Stimulated activated CD8-positive, alpha-beta memory T cell treated with anti-CD3 and anti-CD28 coated beads, Interleukin-15, amount 100 ng/mL, for 1 hour (primary cell): Measurements from ENCODE around the gene TXNDC2.

Experiments
- DNase-seq: peaks from one replicate; pipeline ENCODE4 v3.0.0-alpha.2; 2020; ENCODE audit warnings: low read depth

The TXNDC2 gene

DNA sequence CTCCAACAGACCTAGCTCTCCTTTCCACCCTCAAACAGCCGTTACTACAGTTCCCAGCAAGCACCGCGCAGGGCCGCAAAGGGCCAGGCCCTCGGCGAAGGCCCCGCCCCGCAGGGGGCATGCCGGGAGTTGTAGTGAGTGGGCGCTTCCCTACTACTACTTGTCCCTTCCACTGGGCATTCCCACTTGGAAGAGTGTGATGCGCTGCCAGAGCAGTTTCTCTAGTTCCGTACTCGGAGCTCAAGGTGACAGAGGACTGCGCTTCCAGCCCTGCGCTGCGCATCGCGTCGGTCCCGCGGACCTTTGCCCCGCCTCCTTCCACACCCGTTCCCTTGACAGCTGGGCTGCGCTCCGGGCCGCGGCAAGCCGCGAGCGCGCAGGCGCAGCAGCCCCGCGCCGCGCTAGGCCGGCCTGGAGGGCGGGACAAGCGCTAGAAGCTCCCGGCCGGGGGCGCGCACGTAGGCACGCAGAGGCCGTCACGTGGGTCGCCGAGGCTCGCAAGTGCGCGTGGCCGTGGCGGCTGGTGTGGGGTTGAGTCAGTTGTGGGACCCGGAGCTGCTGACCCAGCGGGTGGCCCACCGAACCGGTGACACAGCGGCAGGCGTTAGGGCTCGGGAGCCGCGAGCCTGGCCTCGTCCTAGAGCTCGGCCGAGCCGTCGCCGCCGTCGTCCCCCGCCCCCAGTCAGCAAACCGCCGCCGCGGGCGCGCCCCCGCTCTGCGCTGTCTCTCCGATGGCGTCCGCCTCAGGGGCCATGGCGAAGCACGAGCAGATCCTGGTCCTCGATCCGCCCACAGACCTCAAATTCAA is 28.0 kb downstream of the TXNDC2 start, which contains the start of gene VAPA:
Gene VAPA, plus strand, starts transcription at position 491 of the 808 bp plus-strand sequence. Its CDS starts 241 bp downstream, at position 732.
- DNase-seq: peak; percentile 90

DNA sequence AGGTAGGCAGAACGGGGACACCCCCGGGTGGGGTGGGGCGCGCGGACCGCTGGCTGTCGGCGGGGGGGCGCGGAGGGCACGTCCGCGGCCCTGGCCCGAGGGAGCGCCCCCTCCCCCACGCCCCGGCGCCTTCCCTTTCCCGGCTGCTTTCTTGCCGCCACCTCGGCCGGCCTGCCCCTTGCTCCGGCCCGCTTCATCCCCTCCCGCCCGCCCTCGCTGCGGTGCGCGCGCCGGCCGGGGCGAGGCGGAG is 28.5 kb downstream of the TXNDC2 start:
- no peak for DNase-seq

DNA sequence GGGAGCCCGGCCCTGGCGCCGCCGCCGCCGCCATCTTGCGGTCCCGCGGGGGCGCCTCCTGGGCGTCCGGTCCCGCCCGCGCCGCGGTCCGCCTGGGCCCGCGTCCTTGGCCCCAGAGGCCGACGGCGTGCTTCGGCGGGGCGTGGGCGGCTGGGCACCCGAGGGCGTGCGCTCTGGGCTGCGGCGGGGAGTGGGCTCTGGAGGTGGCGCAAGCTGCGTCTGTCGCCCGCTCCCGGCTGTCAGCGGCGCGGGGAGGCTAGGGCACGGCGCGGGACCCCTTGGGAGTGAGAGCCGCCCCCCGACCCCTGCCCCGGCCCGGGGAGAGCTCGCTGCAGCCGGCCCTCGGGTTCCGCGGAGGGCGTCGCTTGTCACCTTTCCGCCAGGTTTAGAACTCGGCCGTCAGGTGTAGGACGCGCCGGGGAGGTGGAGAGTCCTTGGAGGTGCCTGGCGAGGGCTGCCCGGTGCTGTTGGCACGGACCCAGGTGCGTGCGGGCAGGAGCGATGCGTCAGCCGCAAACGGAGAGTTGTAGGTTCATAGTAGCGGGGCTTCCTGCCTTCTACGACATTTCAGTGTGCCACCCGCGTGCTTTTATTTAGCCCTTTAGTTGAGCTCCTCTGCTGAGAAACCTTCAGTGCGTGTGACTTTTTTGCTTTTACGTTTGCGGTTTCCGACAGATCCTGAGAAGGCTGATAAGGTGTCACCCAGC is 29.0 kb downstream of the TXNDC2 start:
- peak; percentile 38 for DNase-seq

DNA sequence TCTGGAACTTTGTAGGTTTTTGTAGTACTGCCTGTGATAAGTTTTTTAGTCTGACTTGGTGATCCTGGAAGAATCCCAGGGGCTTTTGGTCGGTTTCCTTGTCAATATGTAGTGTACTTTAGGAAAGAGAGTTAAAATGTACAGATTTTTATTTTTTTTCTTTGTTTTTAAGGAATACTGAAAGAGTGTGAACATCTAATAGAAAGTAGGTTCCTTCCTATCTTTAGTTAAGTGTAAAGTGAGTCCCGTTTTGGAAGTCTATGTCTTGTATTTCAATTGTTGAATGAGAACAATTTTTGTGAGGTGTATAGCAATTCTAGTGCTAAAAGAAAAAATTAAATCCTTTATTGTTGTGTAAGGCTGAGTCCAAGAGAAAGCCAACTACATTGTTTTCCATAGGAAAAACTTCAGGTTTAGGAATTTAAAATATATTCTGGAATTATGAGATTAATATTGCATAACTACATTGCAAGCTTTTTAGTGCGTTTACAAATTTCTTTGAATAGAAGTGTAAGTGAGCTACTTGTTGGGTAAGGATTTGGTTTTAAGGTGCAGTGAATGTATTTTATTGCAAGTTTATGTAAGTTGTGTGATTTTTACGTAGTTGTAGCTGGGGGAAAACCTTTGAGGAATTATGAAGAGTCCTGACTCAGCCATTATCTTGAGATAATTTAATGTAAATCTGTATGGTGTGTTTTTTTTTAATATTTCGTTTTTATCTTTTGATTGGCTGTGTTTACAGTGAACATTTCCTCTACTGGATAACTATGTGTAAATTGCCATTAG is 29.7 kb downstream of the TXNDC2 start:
- DNase-seq: no peak

DNA sequence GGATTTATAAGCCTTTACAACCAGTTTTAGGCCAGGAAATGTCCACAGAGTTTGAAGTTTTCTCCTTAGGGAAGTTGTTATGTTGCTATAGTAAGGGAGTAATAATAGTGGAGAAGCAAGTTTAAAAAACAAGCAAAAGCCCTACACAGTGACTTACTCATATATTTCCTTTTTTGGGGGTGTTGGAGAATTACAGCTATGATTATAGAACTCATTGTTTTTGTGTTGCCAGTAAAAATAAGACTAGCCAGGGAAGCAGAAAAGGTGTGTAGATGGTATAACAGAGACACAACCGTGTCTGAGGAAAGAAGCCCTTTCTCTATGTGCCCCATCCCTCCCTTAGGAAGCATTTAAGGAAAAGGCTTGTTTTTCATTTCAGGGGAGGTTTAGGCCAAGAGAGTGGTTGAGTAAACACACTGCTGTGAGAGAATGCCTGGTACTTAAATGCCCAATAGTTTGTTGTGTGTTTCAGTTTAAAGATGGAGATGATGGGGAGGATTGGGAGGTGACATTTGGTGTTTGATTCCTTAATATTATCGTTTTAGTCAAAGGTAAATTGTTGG is 30.4 kb downstream of the TXNDC2 start:
- no peak for DNase-seq

DNA sequence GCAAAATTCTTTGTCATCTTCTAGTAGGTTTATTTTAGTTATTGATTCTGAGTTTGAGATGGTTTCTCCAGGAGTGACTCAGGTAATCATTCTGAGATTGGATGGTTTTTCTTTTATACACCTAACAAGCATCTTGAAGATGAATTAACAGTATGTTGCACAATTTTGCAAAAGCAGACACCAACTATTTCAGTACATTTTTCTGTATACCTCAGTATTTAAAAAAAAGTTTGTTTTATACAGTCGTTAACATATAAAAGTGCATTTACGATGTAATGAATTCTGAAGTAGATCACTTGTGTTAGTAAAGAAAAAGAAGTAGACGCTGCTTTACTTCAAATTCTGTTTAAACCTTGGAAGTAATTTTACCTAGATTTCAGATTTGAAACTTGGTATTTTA is 31.0 kb downstream of the TXNDC2 start:
- DNase-seq: no peak

DNA sequence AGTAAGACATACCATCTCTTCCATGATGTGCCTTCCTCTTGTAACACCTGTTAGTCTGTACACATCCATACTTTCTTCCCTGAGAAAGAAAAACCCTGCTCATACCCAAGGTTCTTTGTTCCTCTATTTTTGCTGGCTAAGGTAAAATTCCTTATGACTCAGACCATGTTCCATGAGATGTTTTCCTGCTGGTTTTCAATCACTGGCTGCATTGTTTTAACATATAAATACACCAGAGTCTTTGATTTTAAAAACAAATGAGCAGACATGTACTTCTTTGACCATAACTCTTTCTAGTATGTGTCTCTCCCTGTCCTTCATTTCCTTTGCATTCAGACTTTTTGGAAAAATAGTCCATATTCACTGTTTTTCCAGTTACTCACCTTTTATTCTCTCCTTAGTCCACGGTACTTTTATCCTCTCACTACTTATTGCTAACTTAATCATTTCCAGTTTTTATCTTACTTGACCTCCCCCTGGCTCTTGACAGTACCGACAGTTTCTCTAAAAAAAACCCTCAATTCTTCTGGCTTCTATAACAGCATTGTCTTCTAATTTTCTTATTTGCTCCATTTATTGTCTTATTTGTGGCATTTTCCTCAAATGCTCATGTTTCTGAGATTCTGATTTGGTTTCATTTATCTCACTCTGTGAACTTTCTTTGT is 32.4 kb downstream of the TXNDC2 start:
- no peak for DNase-seq

DNA sequence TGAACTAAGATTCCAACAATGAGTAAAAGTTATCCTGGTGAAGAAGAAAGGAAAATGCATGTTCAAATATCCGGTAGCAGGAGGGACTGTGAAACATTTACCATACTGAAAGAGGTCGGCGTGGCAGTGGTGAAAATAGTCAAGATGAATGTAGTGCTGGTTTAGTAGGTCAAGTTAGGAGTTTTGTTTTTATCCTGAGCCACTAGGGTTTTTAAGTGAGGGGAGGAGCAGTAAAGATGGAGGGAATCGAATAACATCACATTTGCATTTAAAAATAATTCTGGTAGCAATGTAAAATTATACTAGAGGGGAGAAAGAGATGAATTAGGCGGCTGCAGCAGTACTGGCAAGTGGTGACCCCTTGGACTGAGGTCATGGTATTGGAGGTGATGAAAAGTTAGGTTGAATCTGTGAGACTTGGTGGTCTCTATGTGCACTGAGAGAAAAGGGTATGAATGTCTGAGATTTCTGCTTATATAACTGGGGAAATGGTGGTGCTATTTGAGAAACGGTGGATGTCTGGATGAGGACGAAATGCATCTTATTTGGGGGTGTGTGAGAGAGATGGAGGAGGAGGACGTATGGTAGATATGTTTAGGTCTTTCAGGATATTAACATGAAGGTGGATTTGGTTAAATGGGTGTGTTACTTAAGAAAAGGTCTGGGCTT is 33.9 kb downstream of the TXNDC2 start:
- DNase-seq: no peak

DNA sequence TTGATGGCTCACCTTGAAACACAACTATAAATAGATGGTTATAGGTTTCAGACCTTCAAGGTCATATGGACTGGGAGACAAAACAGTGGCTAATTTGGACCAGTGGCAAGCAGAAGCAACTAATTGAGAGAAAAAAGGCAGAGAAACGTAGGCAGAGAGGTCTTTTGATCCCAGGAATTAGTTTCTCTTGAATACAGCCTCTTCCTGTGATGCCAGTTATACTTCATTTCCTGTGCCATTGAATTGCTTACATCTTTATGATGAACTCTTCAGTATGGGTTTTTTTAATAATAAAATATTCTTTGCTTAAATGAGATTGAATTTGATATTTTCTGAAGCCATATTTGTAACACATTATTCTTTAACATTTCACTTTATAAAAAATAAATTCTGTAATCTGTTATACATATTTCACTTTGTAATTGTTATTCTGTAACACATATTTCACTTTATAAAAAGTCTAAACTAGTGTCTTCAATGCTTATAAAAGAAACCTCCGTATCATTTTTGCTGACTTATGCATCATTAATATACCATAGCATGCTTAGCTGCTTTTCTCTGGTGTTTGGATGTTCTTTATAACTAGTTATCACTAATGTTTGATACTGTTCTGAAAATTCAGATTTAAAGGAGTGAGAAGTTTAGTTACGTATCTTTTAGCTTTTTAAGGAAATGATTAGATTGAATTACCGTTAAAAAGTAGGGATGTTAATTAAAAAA is 37.0 kb downstream of the TXNDC2 start:
- DNase-seq: no peak

DNA sequence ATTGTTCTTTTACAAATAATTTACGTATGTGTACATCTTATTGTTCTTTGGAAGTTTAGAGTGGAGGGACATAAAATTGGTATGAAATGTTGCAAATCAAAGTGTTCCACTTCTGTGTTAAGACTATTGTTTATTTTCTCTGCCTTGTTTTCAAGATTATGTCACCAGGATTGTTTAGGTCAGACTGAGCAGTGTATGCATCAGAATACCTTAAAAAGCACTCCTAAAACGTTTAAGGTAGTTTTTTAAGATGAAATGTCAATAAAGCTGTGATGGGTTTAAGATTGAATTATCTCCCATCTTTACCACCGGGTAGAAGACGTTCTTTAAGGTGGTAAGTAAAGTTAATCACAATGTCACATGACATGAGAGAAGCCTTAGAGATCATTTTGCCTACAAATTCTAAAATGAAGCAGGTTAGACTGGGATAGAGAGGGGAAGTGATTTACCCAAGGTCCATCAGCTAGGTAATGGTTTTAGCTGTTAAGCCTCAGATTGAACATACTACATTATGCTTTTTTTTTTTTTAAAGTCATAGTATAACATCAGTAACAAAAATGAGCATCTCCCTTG is 38.7 kb downstream of the TXNDC2 start:
- DNase-seq: no peak

DNA sequence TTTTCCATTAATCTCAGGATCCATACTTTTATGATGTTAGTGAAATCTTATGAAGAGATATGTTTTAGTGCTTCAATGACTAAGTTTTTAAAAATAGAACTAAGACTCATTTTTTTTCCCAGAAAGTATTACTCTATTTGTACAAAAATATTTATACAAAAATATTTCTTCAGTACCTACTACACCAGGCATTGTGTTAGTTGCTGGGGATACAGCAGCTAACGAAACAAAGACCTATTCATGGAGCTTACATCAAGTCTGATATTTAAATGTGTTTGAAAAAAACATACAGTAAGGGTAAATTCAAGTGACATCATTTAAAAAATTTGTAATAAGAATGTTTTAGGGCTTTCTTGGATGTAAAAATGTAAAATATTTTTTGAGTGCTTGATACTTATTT is 39.6 kb downstream of the TXNDC2 start:
- no peak for DNase-seq

DNA sequence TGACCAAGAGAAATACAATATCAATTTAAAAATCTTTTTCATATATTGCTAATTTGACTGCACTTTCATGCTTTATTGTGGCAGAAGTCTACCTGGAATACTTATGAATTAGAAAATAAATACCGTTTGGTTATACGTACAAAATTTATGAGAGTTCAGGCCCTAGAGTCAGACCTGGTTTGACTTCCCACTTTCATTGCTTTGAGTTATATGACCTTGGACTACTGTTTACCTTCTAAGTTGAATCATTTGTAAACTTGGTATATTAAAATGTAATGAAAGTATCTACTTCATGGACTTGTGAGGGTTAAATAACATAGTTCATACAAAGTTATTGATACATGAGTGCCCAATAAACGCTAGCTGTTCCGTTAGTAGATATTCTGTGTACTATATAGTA is 40.0 kb downstream of the TXNDC2 start:
- DNase-seq: no peak

DNA sequence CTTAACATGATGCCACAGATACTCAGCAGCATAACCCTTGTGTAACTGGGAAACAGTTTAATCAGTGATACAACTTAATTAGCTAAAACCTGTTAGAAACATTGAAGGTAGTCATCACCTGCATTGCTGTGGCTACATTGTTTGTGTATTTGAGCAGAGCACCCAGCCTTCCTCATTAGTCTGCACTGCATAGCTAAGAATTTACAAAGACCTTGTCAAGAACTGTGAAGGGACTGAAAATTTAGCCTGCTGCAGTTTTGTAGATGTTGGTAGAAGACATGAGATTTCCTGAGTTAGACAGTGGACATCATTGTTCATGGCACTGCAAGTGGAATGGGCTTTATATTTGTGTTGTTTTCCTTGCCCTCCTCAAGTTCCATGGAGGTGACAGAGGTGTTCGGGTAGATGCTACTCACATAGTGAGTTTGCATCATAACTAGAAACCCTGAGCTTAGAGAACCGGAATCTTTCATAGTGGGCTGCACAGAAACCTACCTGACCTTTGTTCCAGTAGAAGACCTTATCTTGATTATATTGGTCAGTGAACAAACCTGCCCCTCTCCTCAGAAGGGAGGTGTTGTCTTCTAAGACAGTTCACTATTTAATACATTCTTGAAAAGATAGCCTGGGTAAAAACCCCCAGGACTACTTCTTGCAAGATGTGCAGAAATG is 40.6 kb downstream of the TXNDC2 start:
- no peak for DNase-seq

DNA sequence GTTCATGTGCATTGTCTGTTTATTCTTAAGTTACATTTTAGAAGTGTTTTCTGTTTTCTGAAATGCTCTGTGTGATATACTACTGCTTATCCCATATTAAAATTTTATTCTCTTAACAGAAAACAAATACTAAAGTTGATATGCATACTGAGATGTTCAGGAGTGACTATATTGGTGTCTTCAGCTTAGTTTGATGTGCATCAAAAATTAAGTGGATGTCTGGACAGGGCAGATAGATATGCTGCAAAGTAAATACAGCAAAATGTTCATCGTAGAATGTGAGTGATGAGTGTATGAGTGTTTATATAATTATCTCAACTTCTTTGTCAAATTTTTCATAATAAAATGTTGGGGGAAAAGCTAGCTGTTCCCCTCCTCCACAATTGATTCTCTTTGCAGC is 41.2 kb downstream of the TXNDC2 start:
- no peak for DNase-seq

DNA sequence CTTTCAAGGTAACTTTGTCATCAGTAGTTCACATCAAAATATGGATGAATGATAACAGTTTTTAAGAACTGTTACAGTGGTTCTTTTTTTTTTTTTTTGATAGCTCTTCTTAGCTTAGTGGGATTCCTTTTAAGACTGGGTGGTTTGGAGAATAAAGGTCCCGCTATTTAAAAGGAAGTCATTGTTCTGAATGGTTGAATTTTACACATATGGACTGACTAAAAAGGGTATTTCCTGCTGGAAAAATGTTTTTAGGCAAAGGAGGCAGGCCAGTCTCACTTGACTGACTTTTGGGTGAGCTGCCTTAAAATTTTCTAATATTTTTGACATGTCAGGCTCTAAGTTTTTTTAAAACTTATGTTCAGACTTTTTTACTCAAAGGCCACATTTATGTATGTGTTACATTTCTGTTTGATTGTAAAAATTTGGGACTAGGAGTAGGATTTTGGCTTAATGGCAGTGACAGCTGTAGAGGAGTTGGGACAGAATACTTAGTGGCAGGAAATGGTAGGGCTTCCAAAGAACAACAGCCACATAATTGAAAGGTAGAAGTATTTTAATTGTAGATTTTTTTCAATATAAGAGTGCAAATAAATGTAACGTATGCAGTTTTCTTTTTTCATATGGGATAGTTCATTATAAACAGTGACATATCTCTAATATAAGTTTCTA is 41.8 kb downstream of the TXNDC2 start:
- DNase-seq: no peak

DNA sequence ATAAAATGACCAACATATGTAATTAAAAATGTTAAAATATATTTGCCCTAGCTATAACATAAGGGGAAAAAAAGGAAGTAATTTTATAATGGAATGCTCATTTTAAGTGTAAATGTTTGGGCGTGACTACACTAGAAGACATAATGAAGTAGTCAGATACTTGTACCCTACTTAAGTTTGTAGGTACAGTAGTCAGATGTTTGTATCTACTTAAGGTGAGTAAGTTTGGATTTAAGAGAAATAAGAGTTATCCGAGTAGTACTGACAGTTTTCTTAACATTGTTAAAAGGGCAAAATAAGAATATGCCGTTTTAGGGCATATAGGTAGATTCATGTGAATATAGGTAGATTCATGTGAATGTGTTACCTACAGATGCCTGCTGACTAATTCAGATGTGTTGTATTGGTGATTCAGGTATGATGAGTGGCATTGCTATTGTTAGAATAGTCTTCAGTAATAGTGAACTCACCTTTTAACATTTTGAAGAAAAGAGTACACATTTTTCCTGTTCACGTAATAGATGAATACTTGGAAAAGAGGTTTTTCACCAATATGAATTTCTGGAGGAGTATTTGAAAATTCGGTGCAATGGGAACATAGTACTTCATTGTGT is 43.0 kb downstream of the TXNDC2 start:
- no peak for DNase-seq

DNA sequence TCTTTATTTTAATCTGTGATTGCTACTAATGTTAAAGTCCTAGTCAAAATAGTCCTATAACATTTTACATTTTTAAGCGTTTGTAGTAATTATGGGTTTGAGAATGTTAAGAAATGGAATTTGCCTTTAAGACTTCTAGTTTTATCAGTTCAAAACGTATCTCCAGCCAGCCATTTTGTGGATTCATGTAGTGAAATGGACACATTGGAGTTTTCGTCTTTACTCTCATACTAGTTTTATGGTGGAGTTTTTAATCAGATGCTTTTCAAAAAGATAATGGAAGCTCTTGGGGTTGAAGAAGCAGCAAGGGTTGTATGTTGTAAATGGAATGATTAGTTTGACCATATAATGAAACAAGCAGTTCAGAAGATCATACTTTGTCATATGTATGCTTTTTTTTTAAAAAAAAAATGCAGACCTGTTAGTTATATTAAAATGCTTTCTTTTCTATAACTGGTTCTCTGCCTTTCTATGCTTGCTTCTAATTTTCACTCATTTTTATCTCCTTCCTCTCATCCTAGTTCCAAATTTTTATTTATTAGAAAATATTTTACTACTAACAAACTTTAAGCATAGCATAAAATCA is 44.6 kb downstream of the TXNDC2 start:
- no peak for DNase-seq

DNA sequence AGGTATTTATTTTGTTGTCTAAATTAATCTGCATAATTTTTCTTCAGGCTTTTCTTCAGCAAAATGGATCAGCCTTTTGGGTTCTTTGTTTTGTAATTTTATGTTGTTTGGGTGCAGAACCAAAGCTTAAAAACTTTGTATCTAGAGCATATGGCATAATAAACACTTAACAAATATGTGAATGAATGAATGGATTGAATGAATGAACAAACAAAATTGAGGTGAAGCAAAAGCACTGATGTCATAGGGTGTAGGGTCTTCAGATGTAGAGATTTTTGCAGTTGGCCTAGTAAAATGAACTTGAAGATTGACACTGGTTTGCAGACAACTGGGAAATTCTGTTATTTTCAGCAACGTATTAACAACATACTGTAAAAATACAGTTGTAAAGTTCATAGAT is 45.4 kb downstream of the TXNDC2 start:
- no peak for DNase-seq

DNA sequence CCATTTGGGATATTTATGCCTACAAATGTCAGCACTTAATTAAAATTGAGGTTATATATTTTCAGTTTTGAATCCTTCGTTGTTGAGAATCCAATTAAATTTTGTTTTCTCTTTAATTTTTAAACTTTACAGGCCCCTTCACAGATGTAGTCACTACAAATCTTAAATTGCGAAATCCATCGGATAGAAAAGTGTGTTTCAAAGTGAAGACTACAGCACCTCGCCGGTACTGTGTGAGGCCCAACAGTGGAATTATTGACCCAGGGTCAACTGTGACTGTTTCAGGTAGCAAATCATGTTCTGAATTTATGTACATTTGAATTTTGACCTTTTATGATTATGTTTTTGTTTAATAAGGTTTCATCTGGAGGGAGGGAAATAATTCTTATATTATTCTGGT is 45.9 kb downstream of the TXNDC2 start:
- DNase-seq: no peak
